Measurements from ENCODE around the gene HELZ. TPM values are rescaled to one million over a fixed set of nuclear protein-coding genes. Genes with fewer than 3 reads are reported as not detected.

The HELZ gene
- total and polyA plus RNA-seq, 9 donors: 8.4 to 72.8 (median 55.5) TPM

- no peaks in the 10 kb centered on the region for H3K4me1 ChIP-seq (ENCODE audit: insufficient read depth)
- H3K27ac ChIP-seq: no peak overlapping the region
- H3K27me3 ChIP-seq: no peaks in the 10 kb centered on the region
- DNase-seq: no peak
- H3K9me3 ChIP-seq: no peaks in the 10 kb centered on the region
- no peak for TF ChIP-seq CTCF (IDR thresholded peaks at IDR 0.05)
- no peak for TF ChIP-seq POLR2A (IDR thresholded peaks at IDR 0.05)
- no peak for TF ChIP-seq EP300 (IDR thresholded peaks at IDR 0.05)
- intact Hi-C loops (cut with DNase I): no loop called here
- no peaks in the 10 kb centered on the region for H3K36me3 ChIP-seq
- H3K4me3 ChIP-seq: no peak overlapping the region
- WGBS, 3 donors: 86 to 92% (median 91%) methylated on average over 13 of the region's 13 CpGs
Observed at GRCh38 chr17:67032985-67033384, 212.0 kb downstream of the HELZ start.

- 89 to 93% (median 91%) methylated on average over 14 of the region's 14 CpGs for WGBS, 3 donors
- TF ChIP-seq EP300 (IDR thresholded peaks at IDR 0.05): no peak
- TF ChIP-seq POLR2A (IDR thresholded peaks at IDR 0.05): no peak
- TF ChIP-seq CTCF (IDR thresholded peaks at IDR 0.05): no peak
- no peak for DNase-seq
- Histone ChIP-seq H3K9me3 (no peaks in the 10 kb centered on the region), H3K27ac (no peak overlapping the region), H3K27me3 (no peaks in the 10 kb centered on the region), H3K4me1 (ENCODE audit: insufficient read depth) (no peaks in the 10 kb centered on the region), H3K4me3 (no peak overlapping the region), H3K36me3 (no peaks in the 10 kb centered on the region)
- intact Hi-C loops (cut with DNase I): no loop called here
Observed at GRCh38 chr17:67032382-67032781, 212.6 kb downstream of the HELZ start.

GRCh38 chr17:67030641-67031040 is 214.4 kb downstream of the HELZ start:
- no peak for DNase-seq
- Histone ChIP-seq H3K9me3 (no peaks in the 10 kb centered on the region), H3K4me3 (no peak overlapping the region), H3K36me3 (no peaks in the 10 kb centered on the region), H3K27me3 (no peaks in the 10 kb centered on the region), H3K4me1 (ENCODE audit: insufficient read depth) (no peaks in the 10 kb centered on the region), H3K27ac (no peak overlapping the region)
- 88 to 93% (median 89%) methylated on average over 21 of the region's 21 CpGs for WGBS, 3 donors
- intact Hi-C loops (cut with DNase I): no loop called here
- no peak for TF ChIP-seq POLR2A (IDR thresholded peaks at IDR 0.05)
- TF ChIP-seq EP300 (IDR thresholded peaks at IDR 0.05): no peak
- no peak for TF ChIP-seq CTCF (IDR thresholded peaks at IDR 0.05)

- 85 to 93% (median 93%) methylated on average over 11 to 12 of the region's 12 CpGs for WGBS, 3 donors
- no peaks in the 10 kb centered on the region for H3K9me3 ChIP-seq
- TF ChIP-seq EP300 (IDR thresholded peaks at IDR 0.05): no peak
- no peak for TF ChIP-seq POLR2A (IDR thresholded peaks at IDR 0.05)
- no peak for TF ChIP-seq CTCF (IDR thresholded peaks at IDR 0.05)
- DNase-seq: no peak
- no peaks in the 10 kb centered on the region for H3K36me3 ChIP-seq
- H3K27ac ChIP-seq: no peak overlapping the region
- intact Hi-C loops (cut with DNase I): no loop called here
- no peaks in the 10 kb centered on the region for H3K4me1 ChIP-seq (ENCODE audit: insufficient read depth)
- H3K27me3 ChIP-seq: no peaks in the 10 kb centered on the region
- H3K4me3 ChIP-seq: no peak overlapping the region
Observed at GRCh38 chr17:67027031-67027628, 217.9 kb downstream of the HELZ start.

Data from ovary (tissue), 9 donors.